Endothelial cell of umbilical vein (primary cell): ENCODE measurements around the gene UCHL1. TPM values are rescaled to one million over a fixed set of nuclear protein-coding genes. Genes with fewer than 3 reads are reported as not detected.
A peak's percentile ranks its signal among the peaks of the same experiment; 100 is the strongest.

Experiments used
- BruUV-seq: library from RNA; stranded (reverse); fragments of 400-500 nt; replicated peaks from 2 replicates; lab custom pipeline; 2021; lab: Mats Ljungman, UMichigan
- CTCF ChIA-PET: fragments of 300-600, 350-600 bp; sonication (Branson Sonifier 250); formaldehyde crosslinking; loops from one replicate; lab custom pipeline; 2021; ENCODE audit warnings: antibody characterized with exemption, inconsistent platforms; lab: Charles Lee
- POLR2A ChIA-PET: fragments of 300-600, 350-600 bp; sonication (Branson Sonifier 250); formaldehyde crosslinking; loops from one replicate; lab custom pipeline; 2021; ENCODE audit warnings: antibody characterized with exemption, inconsistent platforms; lab: Charles Lee
- DNase-seq: peaks from one replicate; pipeline ENCODE4 v3.0.0-alpha.2; 2011; ENCODE audit warnings: low read depth, low spot score
- FAIRE-seq: peaks from 2 replicates; lab custom pipeline; 2011; peaks lifted over from hg19 to GRCh38; lab: Jason Lieb, UNC
- H2AFZ ChIP-seq: 2 replicates; pipeline ENCODE4 v1.6.0; 2012; ENCODE audit warnings: low read depth, low read length, control low read depth, inconsistent platforms
- H3K27ac ChIP-seq: 2 replicates; pipeline ENCODE4 v1.5.1; 2011; ENCODE audit warnings: low read depth, mild to moderate bottlenecking, control low read depth, low read length, moderate library complexity; ENCODE audit not compliant: insufficient read depth
- H3K27me3 ChIP-seq, 2 experiments: 2 replicates each; pipeline versions ENCODE4 v1.6.0 to v1.6.1; 2011; ENCODE audit warnings: low read length in 2 of 2, mixed read lengths in 1 of 2; ENCODE audit not compliant: control insufficient read depth in 2 of 2, insufficient read depth in 2 of 2
- H3K36me3 ChIP-seq, 2 experiments: 2 replicates in 1 of 2; 3 replicates in 1 of 2; pipeline ENCODE4 v1.5.1; 2011; ENCODE audit warnings: low read length in 2 of 2, mild to moderate bottlenecking in 1 of 2, moderate library complexity in 1 of 2; ENCODE audit not compliant: control insufficient read depth in 2 of 2, insufficient read depth in 2 of 2; ENCODE audit errors: extremely low read depth in 1 of 2
- H3K4me1 ChIP-seq: 3 replicates; pipeline ENCODE4 v1.5.1; 2011; ENCODE audit warnings: mild to moderate bottlenecking, low read length; ENCODE audit not compliant: control insufficient read depth, insufficient read depth; ENCODE audit errors: extremely low read depth
- H3K4me2 ChIP-seq: 2 replicates; pipeline ENCODE4 v1.6.1; 2011; ENCODE audit warnings: low read length, control low read depth, mixed read lengths; ENCODE audit not compliant: insufficient read depth
- H3K4me3 ChIP-seq, 3 experiments: fragments of 200-600 bp in 1 of 3; sonication (generic), shearing (Covaris generic) in 1 of 3; replicated peaks in 1 of 3; 2 replicates each; pipeline ENCODE4 v1.5.1; 2011 to 2016; ENCODE audit warnings: control low read depth in 3 of 3, low read length in 3 of 3, mild to moderate bottlenecking in 2 of 3, inconsistent platforms in 1 of 3, low read depth in 1 of 3, moderate library complexity in 1 of 3; ENCODE audit not compliant: insufficient read depth in 1 of 3
- H3K79me2 ChIP-seq: 2 replicates; pipeline ENCODE4 v1.6.0; 2012; ENCODE audit warnings: low read length, inconsistent platforms; ENCODE audit not compliant: control insufficient read depth, insufficient read depth
- H3K9ac ChIP-seq: replicated peaks from 2 replicates; pipeline ENCODE3; 2011; ENCODE audit warnings: low read length, control low read depth; ENCODE audit not compliant: insufficient read depth; ENCODE audit errors: extremely low read depth
- H3K9me1 ChIP-seq: replicated peaks from 3 replicates; pipeline ENCODE4 v1.6.0; 2011; ENCODE audit warnings: mild to moderate bottlenecking, low read length; ENCODE audit not compliant: control insufficient read depth, insufficient read depth; ENCODE audit errors: extremely low read depth
- H3K9me3 ChIP-seq: replicated peaks from 2 replicates; pipeline ENCODE4 v1.5.1; 2012; ENCODE audit warnings: low read length, inconsistent platforms; ENCODE audit not compliant: control insufficient read depth, insufficient read depth
- H4K20me1 ChIP-seq: replicated peaks from 2 replicates; pipeline ENCODE3; 2011; ENCODE audit warnings: mild to moderate bottlenecking, low read length; ENCODE audit not compliant: control insufficient read depth, insufficient read depth; ENCODE audit errors: extremely low read depth
- EZH2 ChIP-seq: IDR thresholded peaks from 2 replicates; pipeline ENCODE4 v1.6.1; 2012; ENCODE audit warnings: borderline replicate concordance, low read depth, mild to moderate bottlenecking, moderate library complexity, low read length, inconsistent platforms; ENCODE audit not compliant: severe bottlenecking
- GATA2 ChIP-seq: IDR thresholded peaks from 2 replicates; pipeline ENCODE4 v1.7.0; 2011; ENCODE audit warnings: low read depth, mild to moderate bottlenecking, moderate library complexity, mixed read lengths, low read length; ENCODE audit not compliant: insufficient read length, insufficient read depth
- dilution Hi-C: fragments of 300-500 bp; cut with MboI; formaldehyde crosslinking; loops from one replicate; pipeline ENCODE4 v1.15.0; 2019; ENCODE audit warnings: low sequenced_read_pairs; ENCODE audit not compliant: extremely low pct_ligation_motif_present
- intact Hi-C: fragments of 100-400 bp; cut with micrococcal nuclease; formaldehyde crosslinking; loops from one replicate; pipeline ENCODE4 v1.10.0; 2022
- polyA plus RNA-seq, 4 experiments: library from polyadenylated mRNA; depleted of rRNA in 3 of 4; stranded (reverse) in 3 of 4; unstranded in 1 of 4; fragments of >200 nt; gene quantifications; 2 replicates each; pipeline versions ENCODE4 v1.2.1 to v1.2.3, GENCODE V29; 2011 to 2012; ENCODE audit warnings: missing spikeins in 1 of 4
- total RNA-seq: library from RNA; stranded (reverse); gene quantifications from 2 replicates; pipeline ENCODE4 v1.2.3, GENCODE V29; 2021

UCHL1 gene
- total and polyA plus RNA-seq, 2 donors (not counting 3 experiments of a cell fraction or from before 2014, with no cell fraction given): 501 to 1,128 TPM

GRCh38 chr4:41209187-41209586 is 47.5 kb upstream of the UCHL1 start:
- ChIA-PET CTCF (interaction anchor here (0.6 to 1.2 kb wide), 4 partner anchors 49 to 285 kb away, joined by 3 to 4 read pairs (median 3); no protein-coding TSS in a partner anchor), POLR2A (no interaction called here)
- TF ChIP-seq EZH2: no peak
- Histone ChIP-seq H3K9ac (no peak overlapping the region), H3K4me2 (peak overlapping the region; percentile 18), H3K36me3 (no peaks in the 10 kb centered on the region), H2AFZ (no peak overlapping the region), H3K79me2 (peaks cover 99% of the 10 kb centered on the region), H4K20me1 (no peaks in the 10 kb centered on the region), H3K9me1 (no peaks in the 10 kb centered on the region), H3K4me3 (no peak overlapping the region), H3K27me3 (no peaks in the 10 kb centered on the region), H3K9me3 (no peaks in the 10 kb centered on the region), H3K4me1 (peaks cover 48% of the 10 kb centered on the region), H3K27ac (no peak overlapping the region)
- intact Hi-C loops: no loop called here
- dilution Hi-C loops: loop anchor here (25.0 kb wide), 1 partner anchor 272 kb away; no protein-coding TSS in a partner anchor
- DNase-seq (no peak), FAIRE-seq (no peak)
- no TSS peak for BruUV-seq

DNA sequence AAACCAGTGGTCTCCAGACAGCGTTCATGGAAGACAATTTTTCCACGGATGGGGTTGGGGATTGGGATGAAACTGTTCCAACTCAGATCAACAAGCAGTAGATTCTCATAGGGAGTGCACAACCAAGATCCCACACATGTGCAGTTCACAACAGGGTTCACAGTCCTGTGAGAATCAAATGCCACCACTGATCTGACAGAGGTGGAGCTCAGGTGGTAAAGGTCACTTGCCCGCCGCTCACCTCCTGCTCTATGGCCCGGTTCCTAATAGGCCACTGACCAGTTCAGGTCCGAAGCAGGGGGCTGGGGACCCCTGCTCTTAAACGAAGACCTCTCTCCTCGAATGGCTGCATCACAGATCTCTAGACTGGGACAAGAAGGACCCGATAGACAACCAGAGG is 46.8 kb upstream of the UCHL1 start:
- Histone ChIP-seq H2AFZ (no peak overlapping the region), H3K36me3 (no peaks in the 10 kb centered on the region), H3K79me2 (peaks cover 94% of the 10 kb centered on the region), H4K20me1 (no peaks in the 10 kb centered on the region), H3K4me2 (no peak overlapping the region), H3K27ac (no peak overlapping the region), H3K9me3 (no peaks in the 10 kb centered on the region), H3K9me1 (no peaks in the 10 kb centered on the region), H3K9ac (no peak overlapping the region), H3K27me3 (no peaks in the 10 kb centered on the region), H3K4me1 (peaks cover 44% of the 10 kb centered on the region), H3K4me3 (no peak overlapping the region)
- TF ChIP-seq GATA2: no peak
- ChIA-PET CTCF (interaction anchor here (1.5 to 7.5 kb wide), 2 partner anchors 10 to 230 kb away, joined by 3 to 179 read pairs; no protein-coding TSS in a partner anchor), POLR2A (no interaction called here)
- FAIRE-seq (no peak), DNase-seq (no peak)
- dilution Hi-C loops: loop anchor here (25.0 kb wide), 1 partner anchor 273 kb away; no protein-coding TSS in a partner anchor
- BruUV-seq: no TSS peak
- intact Hi-C loops: loop anchor here (5.0 kb wide), 2 partner anchors 113 to 158 kb away; no protein-coding TSS in a partner anchor
